ENCODE results near the gene ATG4D.

DNA sequence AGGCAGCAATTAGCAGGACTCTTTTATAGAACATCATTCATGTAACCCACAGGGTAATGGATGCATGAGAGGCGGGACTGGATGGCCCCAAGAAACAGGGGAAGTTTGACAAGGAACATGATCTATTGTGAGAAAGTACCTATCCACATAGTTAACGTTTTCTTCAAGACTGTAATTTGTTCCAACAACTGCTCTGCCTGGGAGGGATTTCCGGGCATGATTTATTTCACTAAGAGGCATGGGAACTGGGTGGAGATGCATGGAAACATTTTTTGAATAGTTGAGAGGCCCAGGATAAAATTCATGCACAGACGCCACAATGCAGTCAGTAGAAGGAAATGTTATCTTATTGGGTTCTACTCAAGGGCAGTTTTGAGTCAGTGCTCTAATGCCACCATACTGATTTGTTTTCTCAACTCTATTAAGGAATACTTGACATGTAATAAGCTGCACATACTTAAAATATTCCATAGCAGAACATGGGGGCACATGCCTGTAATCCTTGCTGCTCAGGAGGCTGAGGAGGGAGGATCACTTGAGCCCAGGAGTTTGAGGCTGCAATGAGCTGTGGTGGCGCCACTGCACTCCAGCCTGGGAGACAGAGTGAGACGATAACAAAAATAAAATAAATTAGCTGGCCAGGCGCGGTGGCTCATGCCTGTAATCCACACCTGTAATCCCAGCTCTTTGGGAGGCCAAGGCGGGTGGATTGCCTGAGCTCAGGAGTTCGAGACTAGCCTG, 9.9 kb upstream of the ATG4D start:
- TF ChIP-seq EZH2phosphoT487 (IDR thresholded peaks at IDR 0.05; ENCODE audit: borderline replicate concordance, low read length): no peak
- TF ChIP-seq, protein P1, sequence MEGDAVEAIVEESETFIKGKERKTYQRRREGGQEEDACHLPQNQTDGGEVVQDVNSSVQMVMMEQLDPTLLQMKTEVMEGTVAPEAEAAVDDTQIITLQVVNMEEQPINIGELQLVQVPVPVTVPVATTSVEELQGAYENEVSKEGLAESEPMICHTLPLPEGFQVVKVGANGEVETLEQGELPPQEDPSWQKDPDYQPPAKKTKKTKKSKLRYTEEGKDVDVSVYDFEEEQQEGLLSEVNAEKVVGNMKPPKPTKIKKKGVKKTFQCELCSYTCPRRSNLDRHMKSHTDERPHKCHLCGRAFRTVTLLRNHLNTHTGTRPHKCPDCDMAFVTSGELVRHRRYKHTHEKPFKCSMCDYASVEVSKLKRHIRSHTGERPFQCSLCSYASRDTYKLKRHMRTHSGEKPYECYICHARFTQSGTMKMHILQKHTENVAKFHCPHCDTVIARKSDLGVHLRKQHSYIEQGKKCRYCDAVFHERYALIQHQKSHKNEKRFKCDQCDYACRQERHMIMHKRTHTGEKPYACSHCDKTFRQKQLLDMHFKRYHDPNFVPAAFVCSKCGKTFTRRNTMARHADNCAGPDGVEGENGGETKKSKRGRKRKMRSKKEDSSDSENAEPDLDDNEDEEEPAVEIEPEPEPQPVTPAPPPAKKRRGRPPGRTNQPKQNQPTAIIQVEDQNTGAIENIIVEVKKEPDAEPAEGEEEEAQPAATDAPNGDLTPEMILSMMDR (IDR thresholded peaks at IDR 0.05; ENCODE audit: low read depth, low read length, poor library complexity, severe bottlenecking): no peak

Measured in DOHH2 (cell line).